SK-N-SH (cell line): ENCODE data around the gene ZKSCAN1.

Source experiments
- CHD2 ChIP-seq: fragments of 150-350 bp; IDR thresholded peaks from 2 replicates; pipeline ENCODE4 v1.6.1; 2018; ENCODE audit warnings: low read length; ENCODE audit not compliant: partially characterized antibody
- EP300 ChIP-seq, 2 experiments: IDR thresholded peaks; 2 replicates each; pipeline versions ENCODE4 v1.4.0 to v1.6.1; 2012; ENCODE audit warnings: borderline replicate concordance in 1 of 2, low read depth in 1 of 2, low read length in 1 of 2
- FOXM1 ChIP-seq: IDR thresholded peaks from 2 replicates; pipeline ENCODE4 v1.4.0; 2012; ENCODE audit warnings: low read depth, mild to moderate bottlenecking
- JUND ChIP-seq: IDR thresholded peaks from 2 replicates; pipeline ENCODE4 v1.4.0; 2012
- POLR2AphosphoS5 ChIP-seq: IDR thresholded peaks from 2 replicates; pipeline ENCODE4 v1.6.1; 2012; ENCODE audit warnings: low read depth, low read length
- RCOR1 ChIP-seq: fragments of 150-350 bp; IDR thresholded peaks from 2 replicates; pipeline ENCODE4 v1.6.1; 2017; ENCODE audit warnings: antibody characterized with exemption, low read length
- SMC3 ChIP-seq: IDR thresholded peaks from 2 replicates; pipeline ENCODE4 v1.6.1; 2012; ENCODE audit warnings: low read depth, low read length, improper control_type of control experiment
- TAF1 ChIP-seq: IDR thresholded peaks from 2 replicates; pipeline ENCODE4 v1.6.1; 2012; ENCODE audit warnings: low read depth, mild to moderate bottlenecking, low read length, moderate library complexity, borderline replicate concordance
- YY1 ChIP-seq: IDR thresholded peaks from 2 replicates; pipeline ENCODE4 v1.4.0; 2012; ENCODE audit warnings: low read depth, mild to moderate bottlenecking
- TF ChIP-seq, protein P1 (sequence below): fragments of 200-600 bp; sonication (generic); IDR thresholded peaks from 2 replicates; pipeline ENCODE4 v1.6.1; 2017; ENCODE audit warnings: antibody characterized with exemption, mild to moderate bottlenecking, moderate library complexity
- TF ChIP-seq, protein P2 (sequence below): IDR thresholded peaks from 2 replicates; pipeline ENCODE4 v1.4.0; 2012; ENCODE audit warnings: low read depth, borderline replicate concordance
- TF ChIP-seq, protein P3 (sequence below): IDR thresholded peaks from 2 replicates; pipeline ENCODE4 v1.4.0; 2012; ENCODE audit warnings: low read depth
- TF ChIP-seq, protein P4 (sequence below): IDR thresholded peaks from 2 replicates; pipeline ENCODE4; 2012

DNA sequence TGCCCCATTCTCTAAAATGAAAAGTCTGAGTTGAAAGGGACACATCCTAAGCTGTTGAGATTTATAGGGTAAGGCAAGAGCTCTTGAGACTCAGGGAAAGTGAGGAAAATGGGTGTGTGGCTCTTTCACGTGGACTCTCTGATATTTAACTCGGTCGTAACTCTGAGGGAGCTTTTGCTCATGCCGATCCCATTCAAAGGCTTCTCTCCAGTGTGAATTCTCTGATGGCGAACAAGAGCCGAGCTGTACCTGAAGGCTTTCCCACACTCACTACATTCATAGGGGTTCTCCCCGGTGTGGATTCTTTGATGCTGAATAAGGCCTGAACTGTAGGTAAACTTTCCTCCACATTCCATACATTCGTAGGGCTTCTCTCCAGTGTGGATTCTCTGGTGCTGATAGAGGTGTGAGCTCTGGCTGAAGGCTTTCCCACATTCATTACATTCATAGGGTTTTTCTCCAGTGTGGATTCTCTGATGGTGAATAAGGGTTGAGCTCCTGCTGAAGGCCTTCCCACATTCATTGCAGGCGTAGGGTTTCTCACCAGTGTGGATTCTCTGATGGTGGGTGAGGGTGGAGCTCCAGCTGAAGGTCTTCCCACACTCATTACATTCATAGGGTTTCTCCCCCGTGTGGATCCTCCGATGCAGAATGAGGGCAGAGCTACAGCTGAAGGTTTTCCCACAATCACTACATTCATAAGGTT lies 55.8 kb downstream of the ZKSCAN1 start:
- TF ChIP-seq EP300 (IDR thresholded peaks at IDR 0.05; ENCODE audit: borderline replicate concordance in 1 of 2, low read depth in 1 of 2, low read length in 1 of 2) (no peak), YY1 (no peak), FOXM1 (no peak), TAF1 (no peak), SMC3 (no peak), CHD2 (no peak), JUND (no peak), POLR2AphosphoS5 (peak; percentile 9; the same call in 1 of the 2 replicates), RCOR1 (no peak)
- TF ChIP-seq, protein P1, sequence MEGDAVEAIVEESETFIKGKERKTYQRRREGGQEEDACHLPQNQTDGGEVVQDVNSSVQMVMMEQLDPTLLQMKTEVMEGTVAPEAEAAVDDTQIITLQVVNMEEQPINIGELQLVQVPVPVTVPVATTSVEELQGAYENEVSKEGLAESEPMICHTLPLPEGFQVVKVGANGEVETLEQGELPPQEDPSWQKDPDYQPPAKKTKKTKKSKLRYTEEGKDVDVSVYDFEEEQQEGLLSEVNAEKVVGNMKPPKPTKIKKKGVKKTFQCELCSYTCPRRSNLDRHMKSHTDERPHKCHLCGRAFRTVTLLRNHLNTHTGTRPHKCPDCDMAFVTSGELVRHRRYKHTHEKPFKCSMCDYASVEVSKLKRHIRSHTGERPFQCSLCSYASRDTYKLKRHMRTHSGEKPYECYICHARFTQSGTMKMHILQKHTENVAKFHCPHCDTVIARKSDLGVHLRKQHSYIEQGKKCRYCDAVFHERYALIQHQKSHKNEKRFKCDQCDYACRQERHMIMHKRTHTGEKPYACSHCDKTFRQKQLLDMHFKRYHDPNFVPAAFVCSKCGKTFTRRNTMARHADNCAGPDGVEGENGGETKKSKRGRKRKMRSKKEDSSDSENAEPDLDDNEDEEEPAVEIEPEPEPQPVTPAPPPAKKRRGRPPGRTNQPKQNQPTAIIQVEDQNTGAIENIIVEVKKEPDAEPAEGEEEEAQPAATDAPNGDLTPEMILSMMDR: no peak
- TF ChIP-seq, protein P2, sequence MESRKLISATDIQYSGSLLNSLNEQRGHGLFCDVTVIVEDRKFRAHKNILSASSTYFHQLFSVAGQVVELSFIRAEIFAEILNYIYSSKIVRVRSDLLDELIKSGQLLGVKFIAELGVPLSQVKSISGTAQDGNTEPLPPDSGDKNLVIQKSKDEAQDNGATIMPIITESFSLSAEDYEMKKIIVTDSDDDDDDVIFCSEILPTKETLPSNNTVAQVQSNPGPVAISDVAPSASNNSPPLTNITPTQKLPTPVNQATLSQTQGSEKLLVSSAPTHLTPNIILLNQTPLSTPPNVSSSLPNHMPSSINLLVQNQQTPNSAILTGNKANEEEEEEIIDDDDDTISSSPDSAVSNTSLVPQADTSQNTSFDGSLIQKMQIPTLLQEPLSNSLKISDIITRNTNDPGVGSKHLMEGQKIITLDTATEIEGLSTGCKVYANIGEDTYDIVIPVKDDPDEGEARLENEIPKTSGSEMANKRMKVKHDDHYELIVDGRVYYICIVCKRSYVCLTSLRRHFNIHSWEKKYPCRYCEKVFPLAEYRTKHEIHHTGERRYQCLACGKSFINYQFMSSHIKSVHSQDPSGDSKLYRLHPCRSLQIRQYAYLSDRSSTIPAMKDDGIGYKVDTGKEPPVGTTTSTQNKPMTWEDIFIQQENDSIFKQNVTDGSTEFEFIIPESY: 0 out of 2 replicates have a peak, but pooled peaks have one; percentile 22
- TF ChIP-seq, protein P3, sequence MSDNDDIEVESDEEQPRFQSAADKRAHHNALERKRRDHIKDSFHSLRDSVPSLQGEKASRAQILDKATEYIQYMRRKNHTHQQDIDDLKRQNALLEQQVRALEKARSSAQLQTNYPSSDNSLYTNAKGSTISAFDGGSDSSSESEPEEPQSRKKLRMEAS: no peak
- TF ChIP-seq, protein P4, sequence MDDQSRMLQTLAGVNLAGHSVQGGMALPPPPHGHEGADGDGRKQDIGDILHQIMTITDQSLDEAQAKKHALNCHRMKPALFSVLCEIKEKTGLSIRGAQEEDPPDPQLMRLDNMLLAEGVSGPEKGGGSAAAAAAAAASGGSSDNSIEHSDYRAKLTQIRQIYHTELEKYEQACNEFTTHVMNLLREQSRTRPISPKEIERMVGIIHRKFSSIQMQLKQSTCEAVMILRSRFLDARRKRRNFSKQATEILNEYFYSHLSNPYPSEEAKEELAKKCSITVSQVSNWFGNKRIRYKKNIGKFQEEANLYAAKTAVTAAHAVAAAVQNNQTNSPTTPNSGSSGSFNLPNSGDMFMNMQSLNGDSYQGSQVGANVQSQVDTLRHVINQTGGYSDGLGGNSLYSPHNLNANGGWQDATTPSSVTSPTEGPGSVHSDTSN: no peak
